ENCODE results near the gene JPH2.
"Not testable (repeated sequence)": the region's sequence is repeated elsewhere in the genome, so short reads cannot be mapped to it uniquely, and the experiment has no call there.

JPH2 gene

GRCh38 chr20:44187054-44187771 lies at the start of gene JPH2:
Gene JPH2 (minus strand): TSS chr20:44187188. CDS start chr20:44186705, 483 bp downstream.
- no peak for DNase-seq (ENCODE audit: low read depth)

GRCh38 chr20:44235702-44236101 lies 48.7 kb upstream of the JPH2 start:
- no peak for DNase-seq (ENCODE audit: low read depth)

GRCh38 chr20:44234566-44235317 lies 47.8 kb upstream of the JPH2 start:
- no peak for DNase-seq (ENCODE audit: low read depth)

- no peak for DNase-seq (ENCODE audit: low read depth)
Measured at GRCh38 chr20:44233436-44234016, 46.5 kb upstream of the JPH2 start.

- DNase-seq (ENCODE audit: low read depth) = not testable (repeated sequence)
Measured at GRCh38 chr20:44232469-44232856, 45.5 kb upstream of the JPH2 start.

- DNase-seq (ENCODE audit: low read depth) = no peak
Measured at GRCh38 chr20:44231713-44232468, 44.9 kb upstream of the JPH2 start.

GRCh38 chr20:44231193-44231592 lies 44.2 kb upstream of the JPH2 start:
- DNase-seq (ENCODE audit: low read depth) = no peak

- DNase-seq (ENCODE audit: low read depth) = no peak
Measured at GRCh38 chr20:44228465-44229258, 41.7 kb upstream of the JPH2 start.

GRCh38 chr20:44224637-44225036 lies 37.6 kb upstream of the JPH2 start:
- DNase-seq (ENCODE audit: low read depth) = no peak

GRCh38 chr20:44223721-44224120 lies 36.7 kb upstream of the JPH2 start:
- no peak for DNase-seq (ENCODE audit: low read depth)

- DNase-seq (ENCODE audit: low read depth) = no peak
Measured at GRCh38 chr20:44222633-44223368, 35.8 kb upstream of the JPH2 start.

- DNase-seq (ENCODE audit: low read depth) = no peak
Measured at GRCh38 chr20:44222027-44222426, 35.0 kb upstream of the JPH2 start.

GRCh38 chr20:44221368-44221954 lies 34.5 kb upstream of the JPH2 start:
- no peak for DNase-seq (ENCODE audit: low read depth)

- no peak for DNase-seq (ENCODE audit: low read depth)
Measured at GRCh38 chr20:44219791-44220190, 32.8 kb upstream of the JPH2 start.

- no peak for DNase-seq (ENCODE audit: low read depth)
Measured at GRCh38 chr20:44219170-44219730, 32.3 kb upstream of the JPH2 start.

GRCh38 chr20:44218446-44218845 lies 31.5 kb upstream of the JPH2 start:
- DNase-seq (ENCODE audit: low read depth) = no peak

GRCh38 chr20:44217342-44218092 lies 30.5 kb upstream of the JPH2 start:
- DNase-seq (ENCODE audit: low read depth) = peak; percentile 55

GRCh38 chr20:44215125-44215524 lies 28.1 kb upstream of the JPH2 start:
- peak; percentile 63 for DNase-seq (ENCODE audit: low read depth)

GRCh38 chr20:44212792-44213191 lies 25.8 kb upstream of the JPH2 start:
- no peak for DNase-seq (ENCODE audit: low read depth)
